Thyroid gland (tissue), 4 donors: ENCODE results near the gene DST.

ENCODE experiments used
- CTCF ChIP-seq, 6 experiments: fragments of 200-600 bp in 3 of 6; fragments of 450-650 bp in 3 of 6; sonication (generic) in 3 of 6; IDR thresholded peaks; one replicate each; pipeline ENCODE4 v1.5.1; 2016 to 2019; ENCODE audit warnings: antibody characterized with exemption in 6 of 6, mild to moderate bottlenecking in 2 of 6, inconsistent platforms in 1 of 6, moderate library complexity in 1 of 6
- POLR2A ChIP-seq, 2 donors: fragments of 450-650 bp; IDR thresholded peaks; one replicate each; pipeline ENCODE4 v1.6.1; 2017; ENCODE audit warnings: antibody characterized with exemption in 2 of 2, mild to moderate bottlenecking in 2 of 2, moderate library complexity in 1 of 2

GRCh38 chr6:56521976-56522375, 120.7 kb downstream of the DST start:
- TF ChIP-seq CTCF (IDR thresholded peaks at IDR 0.05) (no peak), POLR2A (IDR thresholded peaks at IDR 0.05) (no peak)
